D721Med (cell line): Measurements from ENCODE around the gene BTC.
A peak's percentile ranks its signal among the peaks of the same experiment; 100 is the strongest.
"Not testable (repeated sequence)": the region's sequence is repeated elsewhere in the genome, so short reads cannot be mapped to it uniquely, and the experiment has no call there.

ENCODE experiments used
- DNase-seq: peaks from one replicate; pipeline ENCODE4 v3.0.0; 2011; ENCODE audit warnings: low spot score; ENCODE audit not compliant: insufficient read length
- FAIRE-seq: peaks from 2 replicates; lab custom pipeline; 2011; peaks lifted over from hg19 to GRCh38; lab: Jason Lieb, UNC
- TF ChIP-seq, protein P1 (sequence below): IDR thresholded peaks from 2 replicates; pipeline ENCODE4 v1.5.1; 2012; ENCODE audit warnings: mild to moderate bottlenecking, control low read depth; ENCODE audit not compliant: insufficient read depth; ENCODE audit errors: missing control alignments

Gene BTC

DNA sequence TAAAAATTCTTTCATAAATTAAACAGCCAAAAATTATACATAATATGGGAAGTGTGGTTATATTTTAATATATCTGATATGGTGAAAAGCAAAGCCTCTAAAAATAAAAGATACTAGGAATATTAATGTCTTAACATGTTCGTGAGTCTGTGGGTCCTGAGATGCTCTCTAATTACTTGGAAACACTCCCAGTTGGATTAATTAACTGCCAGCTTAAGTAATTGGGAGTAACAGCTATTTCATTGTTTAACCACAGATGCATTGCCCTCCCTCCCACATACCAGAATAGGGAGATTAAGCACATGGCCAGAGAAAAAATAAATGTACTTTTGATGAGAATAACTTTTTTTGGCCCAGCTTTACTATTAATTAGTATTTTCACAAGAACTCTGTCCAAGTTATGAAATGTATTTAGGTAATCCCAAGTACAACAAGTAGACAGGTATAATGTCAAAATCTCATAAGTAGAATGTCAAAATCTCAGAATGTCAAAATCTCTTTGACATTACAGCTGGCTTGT, 79.7 kb downstream of the BTC start:
- peak; percentile 64 for FAIRE-seq
- TF ChIP-seq, protein P1, sequence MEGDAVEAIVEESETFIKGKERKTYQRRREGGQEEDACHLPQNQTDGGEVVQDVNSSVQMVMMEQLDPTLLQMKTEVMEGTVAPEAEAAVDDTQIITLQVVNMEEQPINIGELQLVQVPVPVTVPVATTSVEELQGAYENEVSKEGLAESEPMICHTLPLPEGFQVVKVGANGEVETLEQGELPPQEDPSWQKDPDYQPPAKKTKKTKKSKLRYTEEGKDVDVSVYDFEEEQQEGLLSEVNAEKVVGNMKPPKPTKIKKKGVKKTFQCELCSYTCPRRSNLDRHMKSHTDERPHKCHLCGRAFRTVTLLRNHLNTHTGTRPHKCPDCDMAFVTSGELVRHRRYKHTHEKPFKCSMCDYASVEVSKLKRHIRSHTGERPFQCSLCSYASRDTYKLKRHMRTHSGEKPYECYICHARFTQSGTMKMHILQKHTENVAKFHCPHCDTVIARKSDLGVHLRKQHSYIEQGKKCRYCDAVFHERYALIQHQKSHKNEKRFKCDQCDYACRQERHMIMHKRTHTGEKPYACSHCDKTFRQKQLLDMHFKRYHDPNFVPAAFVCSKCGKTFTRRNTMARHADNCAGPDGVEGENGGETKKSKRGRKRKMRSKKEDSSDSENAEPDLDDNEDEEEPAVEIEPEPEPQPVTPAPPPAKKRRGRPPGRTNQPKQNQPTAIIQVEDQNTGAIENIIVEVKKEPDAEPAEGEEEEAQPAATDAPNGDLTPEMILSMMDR: no peak
- peak; percentile 11 for DNase-seq

DNA sequence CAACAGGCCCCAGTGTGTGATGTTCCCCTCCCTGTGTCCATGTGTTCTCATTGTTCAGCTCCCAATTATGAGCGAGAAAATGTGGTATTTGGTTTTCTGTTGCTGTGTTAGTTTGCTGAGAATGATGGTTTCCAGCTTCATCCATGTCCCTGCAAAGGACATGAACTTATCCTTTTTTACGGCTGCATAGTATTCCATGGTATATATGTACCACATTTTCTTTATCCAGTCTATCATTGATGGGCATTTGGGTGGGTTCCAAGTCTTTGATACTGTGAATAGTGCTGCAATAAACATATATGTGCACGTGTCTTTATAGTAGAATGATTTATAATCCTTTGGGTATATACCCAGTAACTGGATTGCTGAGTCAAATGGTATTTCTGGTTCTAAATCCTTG, 86.2 kb downstream of the BTC start:
- not testable (repeated sequence) for FAIRE-seq, DNase-seq
